ENCODE results near the gene AGBL4.

- TF ChIP-seq TOX (CRISPR knock-in tag; IDR thresholded peaks at IDR 0.05; ENCODE audit: borderline replicate concordance) (no peak), ZC3H10 (CRISPR knock-in tag; IDR thresholded peaks at IDR 0.05) (no peak)
These were observed 258.7 kb downstream of the AGBL4 start for GRCh38 chr1:49765034-49765433.
